Lower leg skin (tissue), 4 donors: Measurements from ENCODE around the gene MED27. TPM values are rescaled to one million over a fixed set of nuclear protein-coding genes. Genes with fewer than 3 reads are reported as not detected.

Source experiments
- DNase-seq, 2 donors: peaks; one replicate each; pipeline ENCODE4 v3.0.0-alpha.2; 2019; ENCODE audit warnings: low spot score in 2 of 2
- H3K4me3 ChIP-seq: fragments of 200-600 bp; sonication (generic); 2 replicates; pipeline ENCODE4 v1.5.1; 2017; ENCODE audit warnings: mild to moderate bottlenecking, low read depth; ENCODE audit not compliant: poor library complexity, severe bottlenecking
- CTCF ChIP-seq, 3 donors: fragments of 450-650 bp; IDR thresholded peaks; one replicate each; pipeline ENCODE4 v1.5.1; 2016; ENCODE audit warnings: antibody characterized with exemption in 3 of 3, mild to moderate bottlenecking in 3 of 3, moderate library complexity in 2 of 3
- POLR2A ChIP-seq, 2 donors: fragments of 450-650 bp; IDR thresholded peaks; one replicate each; pipeline ENCODE4 v1.6.1; 2016 to 2017; ENCODE audit warnings: antibody characterized with exemption in 2 of 2, mild to moderate bottlenecking in 1 of 2, moderate library complexity in 1 of 2
- WGBS, 2 donors: methylation state at CpG; one replicate each; pipeline ENCODE4 v1.1.5; 2018; 5-methylcytosine and 5-hydroxymethylcytosine counted together
- intact Hi-C: fragments of 100-400 bp; cut with DNase I; formaldehyde crosslinking; loops from one replicate; pipeline ENCODE4 v1.15.0; 2023; ENCODE audit warnings: low total_unique reads
- total RNA-seq, 4 donors: library from RNA; depleted of rRNA; stranded (reverse); fragments of >200 nt; gene quantifications; one replicate each; pipeline ENCODE4 v1.1.0, GENCODE V29; 2016

Gene MED27
- total RNA-seq, 4 donors from 2014 or later = 15.4 to 20.3 (median 16.5) TPM

GRCh38 chr9:132032238-132032950, 47.3 kb downstream of the MED27 start:
- DNase-seq = no peak
- intact Hi-C loops = no loop called here
- 76 to 78% methylated on average over 5 of the region's 5 CpGs for WGBS, 2 donors
- H3K4me3 ChIP-seq = no peak overlapping the region
- TF ChIP-seq CTCF (IDR thresholded peaks at IDR 0.05) (no peak), POLR2A (IDR thresholded peaks at IDR 0.05) (no peak)

- intact Hi-C loops = no loop called here
Observed at GRCh38 chr9:132031467-132032237, 48.0 kb downstream of the MED27 start.

GRCh38 chr9:132030626-132031325, 48.9 kb downstream of the MED27 start:
- 86% methylated on average over 3 of the region's 3 CpGs for WGBS, 2 donors
- no peak overlapping the region for H3K4me3 ChIP-seq
- no peak for DNase-seq
- intact Hi-C loops = no loop called here
- TF ChIP-seq POLR2A (IDR thresholded peaks at IDR 0.05) (no peak), CTCF (IDR thresholded peaks at IDR 0.05) (no peak)

More at GRCh38 chr9:132031467-132032237, 48.0 kb downstream of the MED27 start:
- TF ChIP-seq CTCF (IDR thresholded peaks at IDR 0.05) (no peak), POLR2A (IDR thresholded peaks at IDR 0.05) (no peak)
- 84 to 87% methylated on average over 10 of the region's 10 CpGs for WGBS, 2 donors
- H3K4me3 ChIP-seq = no peak overlapping the region
- no peak for DNase-seq

- intact Hi-C loops = no loop called here
- DNase-seq = no peak
- WGBS, 2 donors = 65 to 71% methylated on average over 7 of the region's 7 CpGs
Observed at GRCh38 chr9:132027752-132028663, 51.7 kb downstream of the MED27 start.

More at GRCh38 chr9:132027752-132028663, 51.7 kb downstream of the MED27 start:
- H3K4me3 ChIP-seq = no peak overlapping the region
- TF ChIP-seq CTCF (IDR thresholded peaks at IDR 0.05) (no peak), POLR2A (IDR thresholded peaks at IDR 0.05) (no peak)
